ENCODE measurements around the gene KCTD2.
"Not testable (repeated sequence)": the region's sequence is repeated elsewhere in the genome, so short reads cannot be mapped to it uniquely, and the experiment has no call there.

The KCTD2 gene

DNA sequence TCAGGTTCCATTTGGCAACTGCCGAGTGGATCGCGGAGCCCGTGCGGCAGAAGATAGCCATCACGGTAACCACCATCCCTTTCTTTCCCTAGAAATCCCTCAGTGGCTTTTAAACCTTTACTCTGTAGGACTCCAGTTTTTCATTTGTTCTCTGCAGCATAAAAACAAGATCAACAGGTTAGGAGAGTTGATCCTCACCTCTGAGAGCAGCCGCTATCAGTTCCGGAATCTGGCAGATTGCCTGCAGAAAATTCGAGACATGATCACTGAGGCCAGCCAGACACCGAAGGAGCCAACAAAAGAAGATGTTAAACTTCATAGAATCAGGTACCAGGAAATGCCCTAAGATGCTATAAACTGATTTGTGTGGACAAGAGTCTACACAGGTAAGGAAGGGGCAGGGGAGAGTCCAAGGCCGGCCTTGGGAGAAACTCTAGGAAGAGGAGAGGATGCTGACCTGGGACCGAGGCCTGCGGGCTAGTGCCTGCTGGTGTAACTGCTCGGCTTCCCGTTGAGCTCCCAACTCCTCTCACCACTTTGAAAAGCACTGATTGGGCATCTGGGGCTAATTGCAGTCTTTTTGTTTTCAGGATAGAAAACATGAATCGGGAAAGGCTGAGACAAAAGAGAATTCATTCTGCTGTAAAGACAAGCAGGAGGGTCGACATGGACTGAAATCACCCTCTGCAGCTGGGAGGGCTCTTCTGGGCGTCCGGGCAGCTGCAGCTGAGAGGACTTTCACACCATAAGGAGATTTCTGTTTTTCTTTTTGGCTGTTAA is 26.5 kb upstream of the KCTD2 start:
- DNase-seq (ENCODE audit: low spot score): no peak

DNA sequence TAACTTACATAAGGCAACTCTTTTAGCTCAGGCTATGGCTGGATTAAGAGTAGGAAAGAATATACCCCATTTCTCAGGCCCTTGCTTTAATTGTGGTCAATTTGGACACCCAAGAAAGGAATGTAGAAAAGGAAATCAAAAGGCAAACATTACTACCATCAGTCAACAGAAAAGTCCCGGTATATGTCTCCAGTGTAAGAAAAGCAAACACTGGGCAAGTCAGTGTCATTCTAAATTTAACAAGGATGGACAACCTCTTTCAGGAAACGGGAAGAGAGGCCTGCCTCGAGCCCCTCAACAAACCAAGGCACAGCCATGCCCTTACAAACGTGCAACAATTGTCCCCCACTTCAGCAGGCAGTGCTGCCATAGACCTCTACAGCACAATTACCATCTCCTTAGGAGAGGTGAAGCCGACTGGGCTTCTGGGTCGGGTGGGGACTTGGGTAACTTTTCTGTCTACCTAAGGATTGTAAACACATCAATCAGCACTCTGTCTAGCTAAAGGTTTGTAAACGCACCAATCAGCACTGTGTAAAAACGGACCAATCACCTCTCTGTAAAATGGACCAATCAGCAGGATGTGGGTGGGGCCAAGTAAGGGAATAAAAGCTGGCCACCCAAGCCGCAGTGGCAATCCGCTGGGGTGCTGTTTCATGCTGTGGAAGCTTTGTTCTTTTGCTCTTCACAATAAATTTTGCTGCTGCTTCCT is 22.2 kb upstream of the KCTD2 start:
- DNase-seq (ENCODE audit: low spot score): no peak

DNA sequence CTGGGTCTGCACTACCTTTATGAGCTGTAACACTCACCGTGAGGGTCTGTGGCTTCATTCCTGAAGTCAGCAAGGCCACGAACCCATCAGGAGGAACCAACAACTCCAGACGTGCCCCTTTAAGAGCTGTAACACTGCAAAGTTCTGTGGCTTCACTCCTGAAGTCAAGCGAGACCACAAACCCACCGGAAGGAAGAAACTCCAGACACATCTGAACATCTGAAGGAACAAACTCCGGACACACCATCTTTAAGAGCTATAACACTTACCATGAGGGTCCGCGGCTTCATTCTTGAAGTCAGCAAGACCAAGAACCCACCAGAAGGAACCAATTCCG is 21.7 kb upstream of the KCTD2 start:
- not testable (repeated sequence) for DNase-seq (ENCODE audit: low spot score)

DNA sequence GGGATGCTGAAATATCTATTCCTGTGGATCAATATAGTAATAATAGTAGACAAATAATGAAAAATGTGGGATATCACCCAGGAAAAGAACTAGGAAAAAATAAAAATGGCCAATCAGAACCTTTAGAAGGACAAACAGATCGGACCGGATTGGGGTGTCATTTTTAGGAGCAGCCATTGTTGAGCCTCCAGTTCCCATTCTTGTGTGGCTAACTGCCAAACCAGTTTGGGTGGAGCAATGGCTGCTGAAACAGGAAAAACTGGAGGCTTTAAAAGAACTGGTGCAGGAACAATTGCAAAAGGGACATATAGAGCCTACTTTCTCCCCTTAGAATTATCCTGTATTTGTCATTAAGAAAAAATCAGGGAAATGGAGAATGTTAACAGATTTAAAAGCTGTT is 20.4 kb upstream of the KCTD2 start:
- DNase-seq (ENCODE audit: low spot score): not testable (repeated sequence)

DNA sequence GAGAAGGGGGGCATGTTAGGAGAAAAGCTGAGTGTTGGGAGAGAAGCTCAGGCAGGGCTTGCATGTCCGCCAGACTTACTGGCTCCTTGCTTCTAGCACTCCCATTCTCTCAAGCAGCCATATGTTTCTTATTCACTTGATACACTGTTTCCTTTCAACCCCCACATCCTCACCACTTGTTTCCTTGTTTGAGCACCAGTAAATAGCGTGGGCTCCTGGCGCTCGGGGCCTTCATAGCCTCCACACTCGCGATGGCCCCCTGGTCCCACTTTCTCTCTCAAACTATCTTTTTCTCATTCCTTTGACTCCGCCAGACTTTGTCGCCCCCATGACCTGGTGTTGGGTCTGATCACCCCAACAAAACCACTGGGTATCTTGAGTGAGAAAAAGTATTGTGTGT is 16.9 kb upstream of the KCTD2 start:
- no peak for DNase-seq (ENCODE audit: low spot score)

DNA sequence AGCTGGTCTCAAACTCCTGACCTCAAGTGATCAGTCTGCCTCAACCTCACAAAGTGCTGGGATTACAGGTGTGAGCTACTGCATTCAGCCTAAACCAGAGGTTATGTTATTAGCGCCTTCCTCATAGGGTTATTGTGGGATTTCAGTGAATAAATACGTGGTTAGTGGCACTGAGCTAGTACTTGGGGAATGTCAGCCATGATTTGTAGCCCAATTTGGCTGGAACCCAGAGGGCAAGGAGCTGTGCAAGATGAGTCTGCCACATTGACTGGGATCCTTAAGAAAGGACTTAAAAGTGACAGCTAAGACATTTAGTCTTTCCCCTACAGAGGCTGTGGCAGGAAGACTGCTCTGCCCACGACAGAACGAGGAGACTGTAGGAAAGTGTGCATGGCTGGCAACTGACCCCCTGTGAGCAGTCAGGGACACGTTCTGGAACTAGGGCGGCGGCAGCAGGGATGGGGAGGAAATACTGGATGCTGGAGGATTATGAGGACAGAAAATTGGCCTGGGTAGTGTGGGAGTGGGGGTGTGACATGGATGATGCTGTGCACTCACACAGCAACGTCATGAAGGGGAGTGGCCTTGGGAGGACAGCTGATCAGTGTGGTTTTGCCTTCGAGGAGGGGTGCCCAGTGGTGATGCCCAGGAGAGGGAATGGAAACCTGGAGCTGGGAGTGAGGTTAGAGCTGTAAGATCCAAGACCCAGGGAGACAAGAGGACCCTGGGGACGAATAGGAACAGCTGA is 14.9 kb upstream of the KCTD2 start:
- peak; percentile 48 for DNase-seq (ENCODE audit: low spot score)

DNA sequence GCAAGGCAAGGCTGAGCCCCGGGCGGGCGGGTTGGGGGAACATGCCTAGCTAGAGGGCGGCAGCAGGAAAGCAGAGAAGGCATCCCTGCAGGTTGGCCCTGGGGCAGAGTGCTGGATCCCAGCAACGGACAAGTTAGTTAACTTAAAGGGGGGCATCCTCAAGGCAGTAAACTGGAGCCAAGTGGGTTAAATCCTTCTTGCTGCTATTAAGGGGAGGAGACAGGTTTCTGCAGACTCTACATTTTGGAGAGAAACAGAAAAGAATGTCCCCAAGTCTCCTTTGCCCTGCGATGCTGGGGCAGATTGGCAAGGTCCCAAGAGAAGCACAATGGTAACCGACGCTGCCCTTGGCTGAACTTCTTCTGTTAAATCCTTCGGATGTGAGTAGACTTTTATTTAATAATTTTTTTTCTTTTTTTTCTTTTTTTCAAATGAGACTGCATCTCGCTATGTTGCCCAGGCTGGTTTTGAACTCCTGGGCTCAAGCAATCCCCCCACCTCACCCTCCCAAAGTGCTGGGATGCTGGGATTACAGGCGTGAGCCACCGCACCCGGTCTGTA is 14.2 kb upstream of the KCTD2 start:
- DNase-seq (ENCODE audit: low spot score): peak; percentile 16

DNA sequence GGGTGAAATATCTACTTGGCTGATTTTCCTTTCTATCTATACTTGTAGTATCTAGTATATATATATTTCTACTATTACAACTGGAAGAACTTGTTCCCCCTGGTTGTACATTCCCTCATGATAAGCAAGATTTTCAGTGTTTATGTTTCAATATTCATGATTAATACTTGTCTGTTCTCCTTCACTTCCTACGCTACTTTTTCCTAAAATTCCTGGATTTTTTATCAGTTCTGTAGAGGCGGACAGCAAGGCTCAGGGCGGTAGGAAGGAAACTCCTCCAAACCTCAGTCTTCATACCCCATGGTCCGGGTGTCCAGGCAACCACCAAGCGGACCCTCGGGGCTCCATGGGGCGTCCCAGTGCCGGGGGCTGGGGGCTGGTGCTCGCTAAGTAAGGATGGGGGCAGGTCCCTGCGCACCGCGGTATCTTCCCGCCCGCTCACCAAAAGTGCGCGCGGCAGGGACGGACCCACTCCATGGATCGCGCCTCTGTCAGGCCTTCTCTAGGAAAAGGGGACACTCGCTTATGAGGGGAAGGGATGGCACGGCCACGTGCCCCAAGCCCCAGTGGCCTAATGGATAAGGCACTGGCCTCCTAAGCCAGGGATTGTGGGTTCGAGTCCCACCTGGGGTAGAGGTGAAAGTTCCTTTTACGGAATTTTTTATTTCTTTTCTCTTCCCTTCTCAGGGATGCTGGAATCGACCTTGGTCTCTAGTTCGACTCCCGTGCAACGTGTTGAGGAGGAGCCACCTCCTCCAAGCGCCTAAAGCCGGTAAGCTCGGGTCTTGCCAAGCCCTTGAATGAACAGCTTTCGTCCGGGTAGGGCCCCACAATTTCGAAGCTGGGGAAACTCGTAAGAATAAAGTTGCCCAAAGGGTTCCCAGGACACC is 13.4 kb upstream of the KCTD2 start:
- DNase-seq (ENCODE audit: low spot score): peak; percentile 80

DNA sequence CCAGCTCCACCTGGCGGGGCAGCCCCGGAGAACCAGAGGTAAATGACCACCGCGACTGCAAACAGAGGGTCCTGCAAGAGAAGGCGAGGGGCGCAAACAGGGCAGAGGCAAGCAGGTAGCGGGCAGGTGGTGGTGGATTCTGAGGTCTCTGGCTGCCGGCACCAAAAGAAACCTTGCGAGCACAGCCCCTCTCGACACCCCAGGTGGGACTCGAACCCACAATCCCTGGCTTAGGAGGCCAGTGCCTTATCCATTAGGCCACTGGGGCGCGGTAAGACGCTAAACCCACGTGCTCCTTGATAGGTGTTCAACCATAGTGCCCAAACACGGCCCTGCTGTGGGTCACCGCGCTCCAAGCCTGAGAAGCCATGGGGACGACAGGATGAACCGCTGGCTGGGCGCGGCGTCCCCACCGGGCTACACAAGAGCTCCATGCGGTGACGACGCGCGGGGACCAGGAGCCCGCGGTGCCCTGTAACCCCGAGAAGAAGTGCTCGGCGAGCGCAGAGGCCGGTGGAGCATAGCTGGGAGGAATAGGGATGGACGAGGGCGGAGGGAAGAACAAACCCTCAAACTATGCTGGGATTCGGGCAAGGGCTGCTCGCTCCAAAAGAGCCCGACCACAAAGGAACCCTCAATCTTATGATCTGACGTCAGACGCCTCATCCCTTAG is 12.7 kb upstream of the KCTD2 start:
- DNase-seq (ENCODE audit: low spot score): peak; percentile 78

DNA sequence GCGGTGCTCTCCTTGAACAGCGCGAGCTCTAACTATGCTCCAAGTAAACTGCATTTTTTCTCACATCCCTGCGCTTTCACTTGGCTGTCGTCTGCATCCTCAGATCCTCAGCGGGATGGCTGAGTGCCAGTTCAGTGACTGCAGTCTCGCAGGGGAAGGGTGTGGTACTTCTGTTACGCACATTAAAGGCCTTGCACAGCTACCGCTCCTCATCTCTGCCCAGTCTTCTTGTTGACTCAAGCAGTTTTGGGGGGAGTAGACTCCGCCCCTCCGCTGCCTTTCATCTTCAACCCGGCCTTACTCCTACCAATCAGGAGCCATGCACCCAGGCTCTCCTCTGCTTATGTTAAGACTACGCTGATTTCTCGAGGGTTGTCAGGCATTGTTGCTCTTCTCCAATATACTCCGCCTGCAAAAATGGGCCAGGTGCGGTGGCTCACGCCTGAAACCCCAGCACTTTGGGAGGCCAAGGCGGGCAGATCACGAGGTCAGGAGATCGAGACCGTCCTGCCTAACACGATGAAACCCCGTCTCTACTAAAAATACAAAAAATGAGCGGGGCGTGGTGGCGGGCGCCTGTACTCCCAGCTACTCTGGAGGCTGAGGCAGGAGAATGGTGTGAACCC is 10.3 kb upstream of the KCTD2 start:
- peak; percentile 77 for DNase-seq (ENCODE audit: low spot score)

DNA sequence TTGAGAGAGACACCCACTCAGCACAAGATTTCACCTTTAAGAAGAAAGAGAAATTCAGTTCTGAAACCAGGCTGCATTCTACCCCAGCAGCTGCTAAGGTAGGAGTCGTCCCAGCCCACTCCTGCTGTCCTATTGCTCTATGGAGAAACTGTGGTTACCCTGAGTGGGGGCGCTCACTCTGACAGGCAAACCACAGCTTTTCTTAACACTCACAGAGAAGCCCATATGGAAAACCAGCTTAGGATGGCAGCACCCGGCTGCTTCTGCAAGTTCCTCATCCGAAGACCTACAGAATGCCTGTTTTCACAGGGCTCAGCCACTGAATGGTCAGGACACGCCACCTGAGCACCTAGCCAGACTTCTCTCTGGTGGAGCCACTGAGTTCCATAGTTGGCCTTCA is 7.8 kb upstream of the KCTD2 start:
- no peak for DNase-seq (ENCODE audit: low spot score)

DNA sequence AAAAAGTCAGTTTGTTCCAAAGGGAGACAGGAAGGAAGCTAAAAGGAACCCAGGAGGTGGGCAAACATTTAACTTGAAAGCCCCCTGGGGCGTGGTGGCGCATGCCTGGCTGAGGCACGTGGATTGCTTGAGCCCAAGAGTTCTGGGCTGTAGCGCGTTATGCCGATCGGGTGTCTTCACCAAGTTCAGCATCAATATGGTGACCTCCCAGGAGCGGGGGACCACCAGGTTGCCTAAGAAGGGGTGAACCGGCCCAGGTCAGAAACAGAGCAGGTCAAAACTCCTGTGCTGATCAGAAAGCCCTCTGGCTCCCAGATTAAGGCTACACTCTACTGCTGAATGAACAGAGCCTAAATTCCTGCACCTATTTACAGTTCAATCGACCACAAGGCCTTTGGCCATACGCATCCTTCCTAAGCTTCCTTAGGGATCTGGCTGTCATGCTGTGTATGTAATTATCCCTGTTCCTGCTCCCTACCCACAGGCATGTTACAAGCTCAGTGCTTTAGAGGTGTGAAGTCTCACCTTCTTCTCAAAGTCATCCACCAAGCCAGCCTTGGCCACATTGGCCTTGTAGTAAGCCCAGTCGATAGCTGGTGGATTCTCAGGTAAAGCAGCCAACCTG is 5.3 kb upstream of the KCTD2 start:
- no peak for DNase-seq (ENCODE audit: low spot score)

DNA sequence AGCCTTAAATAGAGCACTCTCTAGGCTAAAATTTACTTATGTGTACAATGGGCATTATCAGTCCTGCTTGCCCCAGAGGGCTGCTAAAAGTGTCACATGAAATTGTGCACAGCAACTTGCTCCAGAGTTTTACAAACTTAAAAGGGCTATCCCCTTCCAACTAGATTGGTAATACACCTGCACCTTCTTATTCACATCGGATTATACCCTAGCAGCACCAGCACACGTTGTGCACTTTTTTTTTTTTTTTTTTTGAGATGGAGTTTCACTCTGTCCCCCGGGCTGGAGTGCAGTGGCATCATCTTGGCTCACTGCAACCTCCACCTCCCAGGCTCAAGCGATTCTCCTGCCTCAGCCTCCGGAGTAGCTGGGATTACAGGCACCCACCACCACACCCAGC is 3.2 kb upstream of the KCTD2 start:
- not testable (repeated sequence) for DNase-seq (ENCODE audit: low spot score)

DNA sequence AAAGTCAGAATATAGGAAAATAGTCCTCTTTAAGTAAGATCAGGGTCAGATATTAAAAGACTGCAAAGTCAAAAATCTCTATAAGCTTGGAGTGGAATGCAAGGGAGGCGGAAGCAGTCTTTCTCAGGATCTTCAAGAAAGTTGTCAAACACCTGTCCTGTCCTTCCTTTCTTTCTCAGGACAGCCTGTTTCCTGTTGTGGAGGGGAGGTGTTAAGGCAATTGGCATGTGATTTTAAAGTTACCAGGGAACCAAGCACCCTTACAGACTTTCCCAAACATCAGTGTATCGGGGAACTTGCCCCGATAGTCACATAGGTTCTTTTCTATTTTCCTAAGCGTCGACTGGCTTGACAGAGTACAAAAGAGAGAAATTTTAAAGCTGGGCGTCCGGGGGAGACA is 2.3 kb upstream of the KCTD2 start:
- DNase-seq (ENCODE audit: low spot score): no peak

DNA sequence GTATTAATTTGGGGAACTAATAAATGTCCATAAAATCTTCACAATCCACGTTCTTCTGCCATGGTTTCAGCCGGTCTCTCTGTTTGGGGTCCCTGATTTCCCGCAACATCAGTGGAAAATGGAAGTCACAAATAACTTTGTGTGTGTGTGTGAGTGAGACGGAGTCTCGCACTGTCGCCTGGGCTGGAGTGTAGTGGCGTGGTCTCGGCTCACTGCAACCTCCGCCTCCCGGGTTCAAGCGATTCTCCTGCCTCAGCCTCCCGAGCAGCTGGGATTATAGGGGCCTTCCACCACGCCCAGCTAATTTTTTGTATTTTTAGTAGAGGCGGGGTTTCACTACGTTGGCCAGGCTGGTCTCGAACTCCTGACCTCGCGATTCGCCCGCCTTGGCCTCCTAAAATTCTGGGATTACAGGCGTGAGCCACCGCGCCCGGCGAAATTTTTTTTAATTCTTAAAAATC is 1.0 kb upstream of the KCTD2 start:
- not testable (repeated sequence) for DNase-seq (ENCODE audit: low spot score)

DNA sequence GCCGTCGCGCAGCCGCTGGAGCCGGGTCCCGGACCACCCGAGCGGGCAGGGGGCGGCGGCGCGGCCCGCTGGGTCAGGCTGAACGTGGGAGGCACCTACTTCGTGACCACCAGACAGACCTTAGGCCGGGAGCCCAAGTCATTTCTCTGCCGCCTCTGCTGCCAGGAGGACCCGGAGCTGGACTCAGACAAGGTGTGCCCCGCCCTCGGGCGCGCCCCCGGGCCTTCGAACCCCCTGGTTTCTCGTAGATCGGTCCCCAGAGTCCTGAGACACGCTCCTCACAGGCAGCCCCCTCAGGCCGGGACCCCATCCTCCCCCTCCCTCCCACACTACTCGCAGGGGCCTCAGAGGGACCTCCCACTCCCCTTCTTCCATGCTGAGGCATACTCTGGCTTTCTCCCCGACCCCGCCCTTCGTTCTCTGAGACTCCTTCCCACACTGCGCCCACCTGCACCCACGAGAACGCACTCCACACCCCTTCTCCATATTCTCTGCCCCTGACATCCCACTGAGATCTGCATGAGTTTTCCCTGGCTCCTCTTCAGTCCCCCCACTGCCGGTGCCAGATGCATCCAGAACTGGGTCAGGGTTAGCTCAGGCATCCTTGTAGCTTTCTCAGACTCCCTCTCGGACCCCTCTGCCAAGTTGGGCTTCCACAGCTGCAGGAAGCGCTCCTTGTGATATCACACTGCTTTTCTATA is 523 bp downstream of the KCTD2 start:
- DNase-seq (ENCODE audit: low spot score): peak; percentile 20

DNA sequence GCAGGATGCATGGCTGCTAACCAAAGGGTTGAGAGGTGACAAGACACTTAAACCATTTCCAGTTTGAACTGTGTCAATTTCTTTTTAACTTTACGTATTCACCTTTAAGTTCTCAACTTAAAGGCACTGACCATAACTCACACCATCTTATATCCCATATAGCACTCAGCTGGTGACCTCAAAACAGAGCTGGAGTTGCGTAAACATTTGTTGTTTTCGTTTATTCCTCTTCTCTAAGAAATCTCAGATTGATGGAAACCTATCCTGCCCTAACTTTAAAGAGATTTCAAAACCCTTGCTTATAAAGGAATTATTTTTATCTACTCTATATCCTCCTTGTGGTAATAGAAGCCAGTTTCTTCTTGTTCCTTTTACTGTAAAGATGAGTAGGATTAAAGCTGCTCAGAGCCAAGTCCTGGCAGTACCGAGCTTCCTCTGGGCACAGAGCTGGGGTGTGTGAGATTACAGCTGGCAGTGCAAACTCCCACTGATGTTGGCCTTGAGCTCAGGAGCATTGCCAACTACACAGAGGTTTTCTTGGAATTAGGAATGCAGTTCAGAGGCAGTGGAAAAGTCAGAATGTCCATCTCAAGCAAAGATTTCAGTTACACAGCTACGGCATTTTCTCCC is 1.3 kb downstream of the KCTD2 start:
- no peak for DNase-seq (ENCODE audit: low spot score)

DNA sequence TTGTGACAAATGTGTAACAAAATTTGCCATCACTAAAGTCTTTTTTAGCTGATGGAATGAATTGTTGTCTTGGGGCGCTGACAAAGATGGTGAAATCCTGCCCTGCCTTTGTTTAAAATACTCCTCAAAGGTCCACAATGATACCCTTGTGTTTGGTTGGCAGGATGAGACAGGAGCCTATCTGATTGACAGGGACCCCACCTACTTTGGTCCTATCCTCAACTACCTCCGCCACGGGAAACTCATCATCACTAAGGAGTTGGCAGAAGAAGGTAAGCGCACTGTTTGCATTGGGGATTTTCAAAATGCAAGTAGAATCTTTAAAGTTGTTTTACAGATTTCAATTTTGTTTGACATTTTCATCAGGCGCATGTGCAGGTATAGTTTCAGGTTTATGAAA is 2.0 kb downstream of the KCTD2 start:
- DNase-seq (ENCODE audit: low spot score): no peak

DNA sequence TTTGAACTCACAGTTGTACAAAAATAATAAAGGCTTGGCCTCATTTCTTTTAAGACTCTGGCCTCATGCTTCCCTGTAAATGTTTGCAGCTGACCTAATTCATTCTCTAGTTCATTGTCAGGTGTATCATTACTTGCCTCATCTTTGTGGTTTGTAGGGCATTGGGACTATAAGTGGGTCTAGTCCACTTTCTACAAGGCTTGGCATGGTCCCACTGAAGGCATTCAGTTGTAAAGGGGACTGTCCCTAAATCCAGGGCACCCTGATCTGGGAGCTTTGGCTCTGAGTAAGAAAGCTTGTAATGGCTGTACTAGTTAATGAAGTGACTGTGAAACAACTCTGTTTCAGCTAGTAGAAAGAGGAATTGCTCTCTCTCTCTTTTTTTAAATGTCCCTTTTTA is 2.7 kb downstream of the KCTD2 start:
- DNase-seq (ENCODE audit: low spot score): no peak
